Spleen (tissue), 11 donors: ENCODE results near the gene C21orf58. TPM values are rescaled to one million over a fixed set of nuclear protein-coding genes. Genes with fewer than 3 reads are reported as not detected.
"Not testable (repeated sequence)": the region's sequence is repeated elsewhere in the genome, so short reads cannot be mapped to it uniquely, and the experiment has no call there.

Experiments
- DNase-seq: peaks from one replicate; pipeline ENCODE4 v3.0.0-alpha.2; 2020
- H3K27ac ChIP-seq, 8 donors: fragments of 200-600 bp; sonication (generic) in 7 of 8; 1 replicate in 4 of 8; 2 replicates in 4 of 8; pipeline versions ENCODE4 v1.5.0 to v1.8.0; 2016 to 2021; ENCODE audit warnings: inconsistent platforms in 4 of 8, mild to moderate bottlenecking in 4 of 8, moderate library complexity in 1 of 8
- H3K27me3 ChIP-seq, 7 donors: fragments of 200-600 bp; sonication (generic) in 6 of 7; replicated peaks in 1 of 7; 1 replicate in 4 of 7; 2 replicates in 3 of 7; pipeline versions ENCODE4 v1.5.0 to v1.8.0; 2016 to 2021; ENCODE audit warnings: inconsistent platforms in 3 of 7, mild to moderate bottlenecking in 1 of 7
- H3K36me3 ChIP-seq, 6 donors: fragments of 200-600 bp; sonication (generic) in 5 of 6; 1 replicate in 4 of 6; 2 replicates in 2 of 6; pipeline versions ENCODE4 v1.5.0 to v1.8.0; 2016 to 2021; ENCODE audit warnings: inconsistent platforms in 2 of 6
- H3K4me1 ChIP-seq, 6 donors: fragments of 200-600 bp; sonication (generic) in 5 of 6; 1 replicate in 3 of 6; 2 replicates in 3 of 6; pipeline versions ENCODE4 v1.5.0 to v1.8.0; 2016 to 2021; ENCODE audit warnings: inconsistent platforms in 3 of 6
- H3K4me3 ChIP-seq, 8 donors: fragments of 200-600 bp; sonication (generic) in 7 of 8; 1 replicate in 4 of 8; 2 replicates in 4 of 8; pipeline versions ENCODE4 v1.5.0 to v1.8.0; 2016 to 2021; ENCODE audit warnings: inconsistent platforms in 4 of 8, mild to moderate bottlenecking in 4 of 8, moderate library complexity in 2 of 8
- H3K9me3 ChIP-seq, 8 donors: fragments of 200-600 bp; sonication (generic) in 7 of 8; 1 replicate in 4 of 8; 2 replicates in 4 of 8; pipeline versions ENCODE4 v1.5.0 to v1.8.0; 2016 to 2021; ENCODE audit warnings: inconsistent platforms in 4 of 8
- POLR2A ChIP-seq, 3 donors: fragments of 450-650 bp; IDR thresholded peaks; one replicate each; pipeline ENCODE4 v1.5.1; 2017; ENCODE audit warnings: antibody characterized with exemption in 3 of 3, mild to moderate bottlenecking in 1 of 3
- POLR2AphosphoS5 ChIP-seq, 3 donors: sonication (generic); formaldehyde crosslinking; IDR thresholded peaks; one replicate each; pipeline ENCODE4 v1.5.1; 2017; ENCODE audit warnings: antibody characterized with exemption in 3 of 3
- WGBS, 5 donors: extraction: QIAGEN DNeasy Blood & Tissue Kit in 3 of 5; methylation state at CpG; one replicate each; pipeline versions ENCODE4 v1.1.5 to v1.1.7; 2013 to 2018; 5-methylcytosine and 5-hydroxymethylcytosine counted together
- intact Hi-C: fragments of 100-400 bp; cut with DNase I; formaldehyde crosslinking; loops from one replicate; pipeline ENCODE4 v1.15.0; 2023; ENCODE audit warnings: low total_unique reads
- polyA plus RNA-seq, 3 donors: library from polyadenylated mRNA; stranded (reverse); fragments of 200-250 nt; gene quantifications; one replicate each; pipeline ENCODE4 v1.2.1, GENCODE V29; 2013
- total RNA-seq, 7 donors: library from RNA; depleted of rRNA in 3 of 7; stranded (reverse); fragments of >200 nt in 3 of 7; fragmentation: NEBNext Ultra II Directional in 4 of 7; extraction: Animal tissue kit (Norgen Biotek cat#: 25700) in 4 of 7; gene quantifications; one replicate each; pipeline versions ENCODE4 v1.1.0 to v1.2.1, GENCODE V29; 2016 to 2021
- TF ChIP-seq, protein P1 (sequence below), 11 experiments: fragments of 200-600 bp in 7 of 11; fragments of 450-650 bp in 4 of 11; sonication (generic) in 4 of 11; IDR thresholded peaks in 8 of 11; conservative IDR thresholded peaks in 3 of 11; 1 replicate in 7 of 11; 2 replicates in 4 of 11; pipeline versions ENCODE4 v1.4.0 to v1.8.0; 2016 to 2021; ENCODE audit warnings: antibody characterized with exemption in 11 of 11, inconsistent platforms in 4 of 11, mild to moderate bottlenecking in 1 of 11
- donor health status: healthy with polysubstance abuse.
- donor health status: DM: no; HTN: no; CAD: no; lungs with moderate emphysema.
- donor health status: DM: no; HTN: no; CAD: no.
- donor health status: Bipolar disorder and iron deficiency.
- donor health status: healthy.
- donor health status: DM: no; HTN: no; CAD: no.
- donor health status: DM: yes; HTN: yes; CAD: no.

The C21orf58 gene
- total and polyA plus RNA-seq, 10 donors = 1.4 to 5.8 (median 3.9) TPM

DNA sequence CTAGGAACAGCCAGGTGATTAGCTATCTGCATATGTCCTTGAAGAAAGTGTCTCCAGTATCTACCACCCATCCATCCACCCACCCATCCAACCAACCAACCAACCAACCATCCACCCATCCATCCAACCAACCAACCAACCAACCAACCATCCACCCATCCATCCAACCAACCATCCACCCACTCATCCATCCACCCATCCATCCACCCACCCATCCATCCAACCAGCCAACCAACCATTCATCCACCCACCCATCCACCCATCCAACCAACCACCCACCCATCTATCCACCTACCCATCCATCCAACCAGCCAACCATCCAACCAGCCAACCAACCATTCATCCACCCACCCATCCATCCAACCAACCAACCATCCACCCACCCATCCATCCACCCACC, 12.1 kb downstream of the C21orf58 start:
- DNase-seq = no peak
- H3K4me3 ChIP-seq = no peak overlapping the region
- no peaks in the 10 kb centered on the region for H3K9me3 ChIP-seq
- TF ChIP-seq, protein P1, sequence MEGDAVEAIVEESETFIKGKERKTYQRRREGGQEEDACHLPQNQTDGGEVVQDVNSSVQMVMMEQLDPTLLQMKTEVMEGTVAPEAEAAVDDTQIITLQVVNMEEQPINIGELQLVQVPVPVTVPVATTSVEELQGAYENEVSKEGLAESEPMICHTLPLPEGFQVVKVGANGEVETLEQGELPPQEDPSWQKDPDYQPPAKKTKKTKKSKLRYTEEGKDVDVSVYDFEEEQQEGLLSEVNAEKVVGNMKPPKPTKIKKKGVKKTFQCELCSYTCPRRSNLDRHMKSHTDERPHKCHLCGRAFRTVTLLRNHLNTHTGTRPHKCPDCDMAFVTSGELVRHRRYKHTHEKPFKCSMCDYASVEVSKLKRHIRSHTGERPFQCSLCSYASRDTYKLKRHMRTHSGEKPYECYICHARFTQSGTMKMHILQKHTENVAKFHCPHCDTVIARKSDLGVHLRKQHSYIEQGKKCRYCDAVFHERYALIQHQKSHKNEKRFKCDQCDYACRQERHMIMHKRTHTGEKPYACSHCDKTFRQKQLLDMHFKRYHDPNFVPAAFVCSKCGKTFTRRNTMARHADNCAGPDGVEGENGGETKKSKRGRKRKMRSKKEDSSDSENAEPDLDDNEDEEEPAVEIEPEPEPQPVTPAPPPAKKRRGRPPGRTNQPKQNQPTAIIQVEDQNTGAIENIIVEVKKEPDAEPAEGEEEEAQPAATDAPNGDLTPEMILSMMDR (IDR thresholded peaks at IDR 0.05 in 8 of 11, conservative IDR thresholded peaks at IDR 0.05 in 3 of 11) = no peak
- no peak for TF ChIP-seq POLR2AphosphoS5 (IDR thresholded peaks at IDR 0.05)
- TF ChIP-seq POLR2A (IDR thresholded peaks at IDR 0.05) = no peak
- no peak overlapping the region for H3K27ac ChIP-seq
- H3K27me3 ChIP-seq = no peaks in the 10 kb centered on the region
- no peaks in the 10 kb centered on the region for H3K4me1 ChIP-seq
- peaks cover 0 to 86% (median 0%) of the 10 kb centered on the region in 6 donors for H3K36me3 ChIP-seq
- intact Hi-C loops = no loop called here

DNA sequence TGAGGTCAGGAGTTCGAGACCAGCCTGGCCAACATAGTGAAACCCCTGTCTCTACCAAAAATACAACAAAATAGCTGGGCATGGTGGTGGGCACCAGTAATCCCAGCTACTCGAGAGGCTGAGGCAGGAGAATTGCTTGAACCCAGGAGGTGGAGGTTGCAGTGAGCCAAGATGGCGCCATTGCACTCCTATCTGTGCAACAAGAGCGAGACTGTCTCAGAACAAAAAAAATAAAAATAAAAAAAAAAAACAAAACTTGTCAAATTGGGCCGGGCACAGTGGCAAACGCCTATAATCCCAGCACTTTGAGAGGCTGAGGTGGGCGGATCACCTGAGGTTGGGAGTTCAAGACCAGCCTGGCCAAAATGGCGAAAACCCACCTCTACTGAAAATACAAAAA, 13.4 kb downstream of the C21orf58 start:
- H3K27me3 ChIP-seq, intact Hi-C loops, H3K9me3 ChIP-seq, H3K4me1 ChIP-seq, H3K4me3 ChIP-seq, DNase-seq, H3K27ac ChIP-seq: not testable (repeated sequence)
- 96 to 98% (median 97%) methylated on average over 8 of the region's 8 CpGs for WGBS, 5 donors
- peaks cover 0 to 89% (median 0%) of the 10 kb centered on the region in 6 donors for H3K36me3 ChIP-seq

DNA sequence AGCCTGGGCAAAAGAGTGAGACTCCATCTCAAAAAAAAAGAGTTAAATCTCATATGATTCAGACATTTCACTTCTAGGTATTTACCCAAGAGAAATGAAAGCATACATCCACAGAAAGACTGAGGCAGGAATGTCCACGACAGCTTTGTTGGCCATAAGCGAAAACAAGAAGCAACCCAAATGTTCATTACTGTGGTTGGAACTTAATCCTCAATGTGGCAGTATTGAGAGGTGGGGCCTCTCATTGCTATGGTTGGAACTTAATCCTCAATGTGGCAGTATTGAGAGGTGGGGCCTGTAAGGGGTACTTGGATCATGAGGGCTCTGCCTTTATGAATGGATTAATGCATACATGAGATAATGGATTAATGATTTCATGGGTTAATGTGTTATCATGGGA, 15.2 kb downstream of the C21orf58 start:
- intact Hi-C loops = no loop called here
- TF ChIP-seq POLR2A (IDR thresholded peaks at IDR 0.05) = no peak
- TF ChIP-seq, protein P1 (IDR thresholded peaks at IDR 0.05 in 8 of 11, conservative IDR thresholded peaks at IDR 0.05 in 3 of 11) = no peak
- TF ChIP-seq POLR2AphosphoS5 (IDR thresholded peaks at IDR 0.05) = no peak
- Histone ChIP-seq H3K4me1 (no peaks in the 10 kb centered on the region), H3K27ac (no peak overlapping the region), H3K36me3 (peaks cover 0 to 85% (median 0%) of the 10 kb centered on the region in 6 donors), H3K4me3 (no peak overlapping the region), H3K27me3 (no peaks in the 10 kb centered on the region), H3K9me3 (no peaks in the 10 kb centered on the region)
- WGBS, 5 donors = 86 to 100% (median 97%) methylated on average over 2 of the region's 2 CpGs
- no peak for DNase-seq

DNA sequence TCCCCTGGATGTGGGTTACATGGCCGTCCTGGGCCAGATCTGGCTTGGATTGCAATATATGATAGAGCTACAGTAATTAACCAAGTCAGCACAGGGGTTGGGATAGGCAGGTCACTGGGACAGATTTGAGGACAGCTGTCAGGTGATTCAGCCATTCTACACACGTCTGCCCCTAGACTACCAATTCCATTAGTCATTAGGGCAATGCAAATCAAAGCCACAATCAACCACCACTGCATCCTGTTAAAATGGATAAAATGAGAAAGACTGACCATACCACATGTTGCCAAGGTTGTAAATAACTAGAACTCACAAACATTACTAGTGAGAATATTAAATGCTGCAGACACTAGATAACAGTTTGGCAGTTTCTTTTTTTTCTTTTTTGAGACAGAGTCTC, 16.0 kb downstream of the C21orf58 start:
- Histone ChIP-seq H3K9me3 (no peaks in the 10 kb centered on the region), H3K4me1 (no peaks in the 10 kb centered on the region), H3K36me3 (peaks cover 0 to 77% (median 0%) of the 10 kb centered on the region in 6 donors), H3K27me3 (no peaks in the 10 kb centered on the region), H3K4me3 (no peak overlapping the region), H3K27ac (no peak overlapping the region)
- DNase-seq = no peak
- TF ChIP-seq POLR2AphosphoS5 (IDR thresholded peaks at IDR 0.05) = no peak
- intact Hi-C loops = no loop called here
- 63 to 73% (median 68%) methylated on average over 2 of the region's 2 CpGs for WGBS, 5 donors

DNA sequence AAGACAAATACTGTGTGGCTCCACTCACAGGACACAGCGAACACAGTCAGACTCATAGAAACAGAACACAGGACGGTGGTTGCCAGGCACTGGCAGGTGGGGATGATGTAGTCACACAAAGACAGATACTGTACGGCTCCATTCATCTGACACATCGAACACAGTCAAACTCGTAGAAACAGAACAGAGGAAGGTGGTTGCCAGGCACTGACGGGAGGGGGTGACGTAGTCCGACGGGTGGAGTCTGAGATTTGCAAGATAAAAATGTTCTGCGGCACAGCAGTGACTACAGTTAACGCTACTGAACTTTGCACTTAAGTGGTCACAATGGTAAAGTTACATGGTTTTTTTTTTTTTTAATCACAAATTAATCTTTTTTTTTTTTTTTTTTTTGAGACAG, 18.7 kb downstream of the C21orf58 start:
- Histone ChIP-seq H3K4me1 (no peaks in the 10 kb centered on the region), H3K27ac (no peak overlapping the region), H3K9me3 (no peaks in the 10 kb centered on the region), H3K4me3 (no peak overlapping the region), H3K36me3 (peaks cover 0 to 85% (median 0%) of the 10 kb centered on the region in 6 donors), H3K27me3 (no peaks in the 10 kb centered on the region)
- TF ChIP-seq POLR2AphosphoS5 (IDR thresholded peaks at IDR 0.05) (no peak), POLR2A (IDR thresholded peaks at IDR 0.05) (no peak)
- TF ChIP-seq, protein P1 (IDR thresholded peaks at IDR 0.05 in 8 of 11, conservative IDR thresholded peaks at IDR 0.05 in 3 of 11) = no peak
- intact Hi-C loops = no loop called here
- DNase-seq = no peak
- WGBS, 5 donors = 95 to 97% (median 95%) methylated on average over 11 of the region's 11 CpGs
